ENCODE results near the gene UNC13C.

DNA sequence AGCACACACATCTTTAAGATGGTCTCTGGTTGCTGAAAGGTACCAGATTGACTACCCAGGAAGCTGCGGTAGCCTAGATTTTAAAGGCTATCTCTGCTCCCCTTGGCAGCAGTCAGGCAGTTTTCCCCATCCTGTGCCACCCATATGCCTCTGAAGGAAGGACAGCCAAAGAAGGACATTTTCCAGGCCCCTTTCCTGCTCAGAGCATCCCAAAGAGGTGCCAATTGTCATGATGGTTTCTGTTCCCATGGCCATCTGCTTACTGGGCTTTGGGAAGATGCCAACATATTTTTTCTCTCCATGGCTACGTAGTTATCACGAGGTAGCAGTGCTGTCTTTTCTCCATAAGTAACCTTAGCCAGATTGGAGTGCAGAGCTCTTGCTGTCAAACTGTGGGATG is 39.7 kb downstream of the UNC13C start:
- TF ChIP-seq, protein P1, sequence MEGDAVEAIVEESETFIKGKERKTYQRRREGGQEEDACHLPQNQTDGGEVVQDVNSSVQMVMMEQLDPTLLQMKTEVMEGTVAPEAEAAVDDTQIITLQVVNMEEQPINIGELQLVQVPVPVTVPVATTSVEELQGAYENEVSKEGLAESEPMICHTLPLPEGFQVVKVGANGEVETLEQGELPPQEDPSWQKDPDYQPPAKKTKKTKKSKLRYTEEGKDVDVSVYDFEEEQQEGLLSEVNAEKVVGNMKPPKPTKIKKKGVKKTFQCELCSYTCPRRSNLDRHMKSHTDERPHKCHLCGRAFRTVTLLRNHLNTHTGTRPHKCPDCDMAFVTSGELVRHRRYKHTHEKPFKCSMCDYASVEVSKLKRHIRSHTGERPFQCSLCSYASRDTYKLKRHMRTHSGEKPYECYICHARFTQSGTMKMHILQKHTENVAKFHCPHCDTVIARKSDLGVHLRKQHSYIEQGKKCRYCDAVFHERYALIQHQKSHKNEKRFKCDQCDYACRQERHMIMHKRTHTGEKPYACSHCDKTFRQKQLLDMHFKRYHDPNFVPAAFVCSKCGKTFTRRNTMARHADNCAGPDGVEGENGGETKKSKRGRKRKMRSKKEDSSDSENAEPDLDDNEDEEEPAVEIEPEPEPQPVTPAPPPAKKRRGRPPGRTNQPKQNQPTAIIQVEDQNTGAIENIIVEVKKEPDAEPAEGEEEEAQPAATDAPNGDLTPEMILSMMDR (IDR thresholded peaks at IDR 0.05) = no peak
- TF ChIP-seq POLR2A (IDR thresholded peaks at IDR 0.05) = no peak
